ENCODE data around the gene HTT.

- TF ChIP-seq POLR2A (IDR thresholded peaks at IDR 0.05) (no peak), CTCF (IDR thresholded peaks at IDR 0.05) (no peak)
Measured at GRCh38 chr4:3280466-3280865, 206.0 kb downstream of the HTT start.

All from esophagus squamous epithelium (tissue), 4 donors.